Measurements from ENCODE around the gene EREG. TPM values are rescaled to one million over a fixed set of nuclear protein-coding genes. Genes with fewer than 3 reads are reported as not detected.

EREG gene
- total RNA-seq, 2 experiments from 2014 or later: 0.58 to 0.59 TPM

- Histone ChIP-seq H3K27me3 (ENCODE audit: control insufficient read depth in 1 of 2, insufficient read depth in 2 of 2, low read length in 2 of 2) (no peaks in the 10 kb centered on the region), H3K36me3 (ENCODE audit: insufficient read depth, low read length) (no peaks in the 10 kb centered on the region), H3K9me3 (ENCODE audit: control insufficient read depth in 1 of 2, insufficient read depth in 1 of 2, low read length in 2 of 2) (no peaks in the 10 kb centered on the region), H3K4me3 (ENCODE audit: low read length) (no peak overlapping the region), H3K27ac (ENCODE audit: low read depth in 1 of 2, low read length in 2 of 2) (no peak overlapping the region), H3K4me1 (ENCODE audit: insufficient read depth, low read length) (no peaks in the 10 kb centered on the region)
- no peak for TF ChIP-seq CTCF (IDR thresholded peaks at IDR 0.05)
- DNase-seq (no peak), ATAC-seq (ENCODE audit: poor library complexity) (no peak)
- no peaks in the 10 kb centered on the region for H3K9me3 Mint-ChIP-seq
- no peaks in the 10 kb centered on the region for H3K4me1 Mint-ChIP-seq (ENCODE audit: low read depth)
- no peaks in the 10 kb centered on the region for H3K36me3 Mint-ChIP-seq (ENCODE audit: low read depth)
- CTCF ChIA-PET: no interaction called here
- no peaks in the 10 kb centered on the region for H3K27me3 Mint-ChIP-seq
- no peak overlapping the region for H3K27ac Mint-ChIP-seq
- no peak overlapping the region for H3K4me3 Mint-ChIP-seq
- POLR2A ChIA-PET: no interaction called here
- intact Hi-C loops (cut with DNase I, micrococcal nuclease): no loop called here
Observed at GRCh38 chr4:74431113-74431826, 66.3 kb downstream of the EREG start.

GRCh38 chr4:74433043-74433442, 68.1 kb downstream of the EREG start:
- no peak overlapping the region for H3K27ac Mint-ChIP-seq
- no peak for ATAC-seq (ENCODE audit: poor library complexity)
- ChIA-PET CTCF (no interaction called here), POLR2A (interaction anchor here (0.7 kb wide), 1 partner anchor 12 kb away, joined by 3 read pairs; no protein-coding TSS in a partner anchor)
- TF ChIP-seq CTCF (IDR thresholded peaks at IDR 0.05): no peak
- no peak overlapping the region for H3K4me3 Mint-ChIP-seq
- H3K4me3 ChIP-seq (ENCODE audit: low read length): no peak overlapping the region
- no peaks in the 10 kb centered on the region for H3K27me3 ChIP-seq (ENCODE audit: control insufficient read depth in 1 of 2, insufficient read depth in 2 of 2, low read length in 2 of 2)
- no peaks in the 10 kb centered on the region for H3K4me1 ChIP-seq (ENCODE audit: insufficient read depth, low read length)
- no peaks in the 10 kb centered on the region for H3K9me3 Mint-ChIP-seq
- no peak for DNase-seq
- H3K36me3 Mint-ChIP-seq (ENCODE audit: low read depth): no peaks in the 10 kb centered on the region
- no peaks in the 10 kb centered on the region for H3K27me3 Mint-ChIP-seq
- H3K36me3 ChIP-seq (ENCODE audit: insufficient read depth, low read length): no peaks in the 10 kb centered on the region
- H3K27ac ChIP-seq (ENCODE audit: low read depth in 1 of 2, low read length in 2 of 2): no peak overlapping the region
- H3K9me3 ChIP-seq (ENCODE audit: control insufficient read depth in 1 of 2, insufficient read depth in 1 of 2, low read length in 2 of 2): no peaks in the 10 kb centered on the region
- intact Hi-C loops (cut with DNase I, micrococcal nuclease): no loop called here
- H3K4me1 Mint-ChIP-seq (ENCODE audit: low read depth): no peaks in the 10 kb centered on the region

- ChIA-PET CTCF (no interaction called here), POLR2A (no interaction called here)
- no peaks in the 10 kb centered on the region for H3K36me3 ChIP-seq (ENCODE audit: insufficient read depth, low read length)
- no peaks in the 10 kb centered on the region for H3K4me1 ChIP-seq (ENCODE audit: insufficient read depth, low read length)
- no peak overlapping the region for H3K27ac ChIP-seq (ENCODE audit: low read depth in 1 of 2, low read length in 2 of 2)
- ATAC-seq (ENCODE audit: poor library complexity): no peak
- no peaks in the 10 kb centered on the region for H3K27me3 ChIP-seq (ENCODE audit: control insufficient read depth in 1 of 2, insufficient read depth in 2 of 2, low read length in 2 of 2)
- intact Hi-C loops (cut with DNase I, micrococcal nuclease): no loop called here
- no peak overlapping the region for H3K4me3 Mint-ChIP-seq
- H3K4me3 ChIP-seq (ENCODE audit: low read length): no peak overlapping the region
- TF ChIP-seq CTCF (IDR thresholded peaks at IDR 0.05): no peak
- H3K9me3 Mint-ChIP-seq: no peaks in the 10 kb centered on the region
- no peaks in the 10 kb centered on the region for H3K27me3 Mint-ChIP-seq
- H3K36me3 Mint-ChIP-seq (ENCODE audit: low read depth): no peaks in the 10 kb centered on the region
- no peak for DNase-seq
- H3K9me3 ChIP-seq (ENCODE audit: control insufficient read depth in 1 of 2, insufficient read depth in 1 of 2, low read length in 2 of 2): no peaks in the 10 kb centered on the region
- no peaks in the 10 kb centered on the region for H3K4me1 Mint-ChIP-seq (ENCODE audit: low read depth)
- no peak overlapping the region for H3K27ac Mint-ChIP-seq
Observed at GRCh38 chr4:74433541-74434172, 68.7 kb downstream of the EREG start.

Data from CD4-positive, alpha-beta T cell (primary cell).